ENCODE data around the gene NFASC.

The NFASC gene

DNA sequence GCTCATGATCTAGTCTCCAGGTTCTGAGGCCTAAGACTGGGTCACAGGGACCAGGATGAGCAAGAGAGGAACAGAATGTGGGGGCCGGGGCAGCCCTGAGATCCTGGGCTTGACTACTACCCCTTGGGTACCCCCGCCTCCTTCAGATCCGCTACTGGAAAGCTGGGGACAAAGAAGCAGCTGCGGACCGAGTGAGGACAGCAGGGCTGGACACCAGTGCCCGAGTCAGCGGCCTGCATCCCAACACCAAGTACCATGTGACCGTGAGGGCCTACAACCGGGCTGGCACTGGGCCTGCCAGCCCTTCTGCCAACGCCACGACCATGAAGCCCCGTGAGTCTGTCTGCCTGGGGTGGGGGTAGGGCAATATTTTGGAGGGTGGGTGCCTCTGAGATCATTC, 201.1 kb downstream of the NFASC start:
- Histone ChIP-seq H3K36me3 (replicated peaks) (no peaks in the 10 kb centered on the region), H3K4me3 (ENCODE audit: low read depth, low read length) (no peak overlapping the region), H3K27ac (no peak overlapping the region), H3K27me3 (replicated peaks) (no peaks in the 10 kb centered on the region)
- DNase-seq, result no peak
- in situ Hi-C loops (cut with HindIII; ENCODE audit: low pct_ligation_motif_present, low sequenced_read_pairs), result no loop called here
- TF ChIP-seq, protein P1, sequence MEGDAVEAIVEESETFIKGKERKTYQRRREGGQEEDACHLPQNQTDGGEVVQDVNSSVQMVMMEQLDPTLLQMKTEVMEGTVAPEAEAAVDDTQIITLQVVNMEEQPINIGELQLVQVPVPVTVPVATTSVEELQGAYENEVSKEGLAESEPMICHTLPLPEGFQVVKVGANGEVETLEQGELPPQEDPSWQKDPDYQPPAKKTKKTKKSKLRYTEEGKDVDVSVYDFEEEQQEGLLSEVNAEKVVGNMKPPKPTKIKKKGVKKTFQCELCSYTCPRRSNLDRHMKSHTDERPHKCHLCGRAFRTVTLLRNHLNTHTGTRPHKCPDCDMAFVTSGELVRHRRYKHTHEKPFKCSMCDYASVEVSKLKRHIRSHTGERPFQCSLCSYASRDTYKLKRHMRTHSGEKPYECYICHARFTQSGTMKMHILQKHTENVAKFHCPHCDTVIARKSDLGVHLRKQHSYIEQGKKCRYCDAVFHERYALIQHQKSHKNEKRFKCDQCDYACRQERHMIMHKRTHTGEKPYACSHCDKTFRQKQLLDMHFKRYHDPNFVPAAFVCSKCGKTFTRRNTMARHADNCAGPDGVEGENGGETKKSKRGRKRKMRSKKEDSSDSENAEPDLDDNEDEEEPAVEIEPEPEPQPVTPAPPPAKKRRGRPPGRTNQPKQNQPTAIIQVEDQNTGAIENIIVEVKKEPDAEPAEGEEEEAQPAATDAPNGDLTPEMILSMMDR (IDR thresholded peaks at IDR 0.05; ENCODE audit: low read depth, low read length, missing control alignments), result no peak

DNA sequence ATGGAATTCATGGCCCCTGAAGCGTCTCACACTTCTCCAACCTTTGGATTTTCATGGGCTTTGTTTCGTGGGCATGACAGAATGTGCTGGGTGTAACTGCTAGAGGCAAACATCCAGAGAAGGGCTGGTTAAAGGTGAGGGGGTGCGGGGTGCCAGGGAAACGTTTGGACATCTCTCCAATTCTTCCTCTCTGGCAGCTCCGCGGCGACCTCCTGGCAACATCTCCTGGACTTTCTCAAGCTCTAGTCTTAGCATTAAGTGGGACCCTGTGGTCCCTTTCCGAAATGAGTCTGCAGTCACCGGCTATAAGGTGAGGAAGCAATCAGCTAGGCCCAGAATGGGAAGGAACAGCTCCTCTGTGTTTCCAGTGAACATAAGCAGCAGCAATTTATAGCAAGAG, 201.6 kb downstream of the NFASC start:
- no peaks in the 10 kb centered on the region for H3K36me3 ChIP-seq (replicated peaks)
- in situ Hi-C loops (cut with HindIII; ENCODE audit: low pct_ligation_motif_present, low sequenced_read_pairs), result no loop called here
- TF ChIP-seq, protein P1 (IDR thresholded peaks at IDR 0.05; ENCODE audit: low read depth, low read length, missing control alignments), result no peak
- no peaks in the 10 kb centered on the region for H3K27me3 ChIP-seq (replicated peaks)
- no peak overlapping the region for H3K4me3 ChIP-seq (ENCODE audit: low read depth, low read length)
- no peak overlapping the region for H3K27ac ChIP-seq
- no peak for DNase-seq

Measured in brain microvascular endothelial cell (primary cell).